Mucosa of gallbladder (tissue), 1 donor: Measurements from ENCODE around the gene GALNT11. TPM values are rescaled to one million over a fixed set of nuclear protein-coding genes. Genes with fewer than 3 reads are reported as not detected.

Source experiments
- DNase-seq: peaks from one replicate; pipeline ENCODE4 v3.0.0-alpha.2; 2020; ENCODE audit warnings: low spot score
- total RNA-seq: library from RNA; stranded (reverse); gene quantifications from one replicate; pipeline ENCODE4 v1.2.1, GENCODE V29; 2021
- donor health status: DM: no; HTN: no; CAD: no.

GALNT11 gene
- total RNA-seq, 1 donor from 2014 or later: 35.7 TPM

DNA sequence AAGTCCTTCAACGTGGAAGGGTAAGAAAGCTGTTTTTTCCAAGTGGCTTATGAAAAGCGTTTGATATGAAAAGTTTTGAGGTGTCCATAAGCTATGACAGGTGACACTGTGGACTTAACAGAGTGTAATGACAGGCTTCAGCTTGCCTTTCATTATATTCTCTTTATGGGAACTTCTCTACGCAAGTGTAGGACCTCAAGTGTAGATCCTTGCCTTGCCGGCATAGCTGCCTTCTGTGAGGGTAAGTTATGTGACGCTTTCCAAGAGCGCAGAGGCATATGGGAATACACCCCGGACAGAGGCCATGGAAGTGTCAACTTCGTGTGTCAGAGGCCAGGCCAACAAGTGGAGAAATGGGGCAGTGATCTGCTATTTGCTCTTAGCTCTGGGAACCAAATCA is 91.9 kb downstream of the GALNT11 start:
- DNase-seq: no peak

DNA sequence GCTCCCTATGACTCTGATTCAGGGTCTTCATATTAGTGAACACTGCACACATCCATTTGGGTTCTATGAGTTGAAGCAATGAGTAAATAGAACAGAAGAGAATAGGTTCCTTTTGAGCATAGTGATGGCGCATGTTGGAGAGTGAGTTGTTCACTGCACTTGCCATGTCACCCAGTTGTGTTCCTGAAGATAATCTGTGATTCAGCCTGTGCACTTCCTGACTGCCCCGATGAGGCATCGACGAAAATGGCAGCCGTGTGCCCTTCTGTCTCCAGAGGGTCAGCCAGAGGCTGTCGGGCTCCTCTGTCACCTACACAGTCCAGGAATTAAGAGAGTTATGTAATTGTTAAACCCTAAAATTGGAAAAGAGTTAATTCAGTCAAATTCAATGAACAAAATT is 94.7 kb downstream of the GALNT11 start:
- DNase-seq: no peak

DNA sequence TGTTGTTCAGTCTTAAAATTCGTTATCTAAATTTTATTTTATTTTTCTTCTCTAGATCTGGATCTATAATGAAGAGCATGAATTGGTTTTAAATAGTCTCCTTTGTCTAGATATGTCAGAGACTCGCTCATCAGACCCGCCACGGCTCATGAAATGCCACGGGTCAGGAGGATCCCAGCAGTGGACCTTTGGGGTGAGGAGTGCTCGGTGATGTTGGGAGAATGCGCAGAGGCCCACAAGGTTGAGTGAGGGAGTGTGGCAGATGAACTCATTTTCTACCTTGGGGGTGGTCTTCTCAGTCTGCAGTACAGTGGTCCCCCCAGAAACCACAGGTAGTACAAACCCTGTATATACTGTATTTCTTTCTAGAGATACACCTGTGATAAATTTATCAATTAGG is 95.3 kb downstream of the GALNT11 start:
- no peak for DNase-seq

DNA sequence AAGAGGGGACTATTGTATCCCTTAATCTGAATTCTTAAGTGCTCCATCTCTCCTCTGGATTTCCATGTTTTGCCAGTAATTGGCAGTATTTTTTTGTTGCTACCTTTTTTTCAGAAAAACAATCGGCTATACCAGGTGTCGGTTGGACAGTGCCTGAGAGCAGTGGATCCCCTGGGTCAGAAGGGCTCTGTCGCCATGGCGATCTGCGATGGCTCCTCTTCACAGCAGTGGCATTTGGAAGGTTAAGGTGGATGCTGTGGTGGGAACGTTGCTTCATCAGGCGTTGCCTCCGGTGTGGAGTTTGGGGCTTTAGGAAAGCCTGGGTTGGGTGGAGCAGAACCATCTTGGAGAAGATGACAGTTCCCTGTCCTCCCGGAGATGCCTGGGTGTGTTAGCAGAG is 96.0 kb downstream of the GALNT11 start:
- no peak for DNase-seq

DNA sequence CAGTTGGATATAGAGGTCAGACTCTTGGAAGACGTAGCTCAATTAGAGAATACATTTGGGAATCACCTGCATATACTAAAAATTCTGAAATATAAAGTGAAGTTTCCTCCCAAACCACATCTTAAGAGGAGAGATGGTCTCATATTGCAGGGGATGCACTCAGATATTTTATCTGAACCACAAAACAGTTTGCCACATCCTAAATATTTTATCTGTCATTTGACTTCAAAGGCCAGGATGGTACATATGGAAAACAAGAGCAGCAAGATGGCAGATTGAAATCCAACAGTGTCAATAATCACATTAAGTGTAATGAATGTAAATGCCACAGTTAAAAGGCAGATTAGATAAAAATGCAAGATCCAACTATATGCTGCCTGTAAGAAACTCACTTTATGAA is 97.1 kb downstream of the GALNT11 start:
- no peak for DNase-seq

DNA sequence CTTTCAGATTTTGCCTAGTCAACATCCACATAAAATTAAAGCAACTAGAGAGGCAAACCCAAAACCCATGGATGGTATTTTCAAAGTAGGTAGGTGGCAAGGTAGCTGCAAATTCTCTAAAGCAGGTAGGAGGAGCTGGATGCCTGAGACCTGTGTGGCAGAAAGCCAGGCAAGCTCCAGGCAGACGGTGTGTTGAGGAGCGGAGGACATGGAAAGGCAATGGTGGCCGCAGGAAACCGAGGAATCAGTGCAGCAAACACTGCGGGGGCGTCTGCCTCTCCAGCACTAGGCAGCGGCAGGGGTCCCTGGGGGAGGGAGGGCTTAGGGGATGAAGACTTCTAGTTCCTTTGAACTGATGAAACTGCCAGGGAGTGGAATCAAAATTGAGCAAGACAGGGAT is 101.3 kb downstream of the GALNT11 start:
- no peak for DNase-seq

DNA sequence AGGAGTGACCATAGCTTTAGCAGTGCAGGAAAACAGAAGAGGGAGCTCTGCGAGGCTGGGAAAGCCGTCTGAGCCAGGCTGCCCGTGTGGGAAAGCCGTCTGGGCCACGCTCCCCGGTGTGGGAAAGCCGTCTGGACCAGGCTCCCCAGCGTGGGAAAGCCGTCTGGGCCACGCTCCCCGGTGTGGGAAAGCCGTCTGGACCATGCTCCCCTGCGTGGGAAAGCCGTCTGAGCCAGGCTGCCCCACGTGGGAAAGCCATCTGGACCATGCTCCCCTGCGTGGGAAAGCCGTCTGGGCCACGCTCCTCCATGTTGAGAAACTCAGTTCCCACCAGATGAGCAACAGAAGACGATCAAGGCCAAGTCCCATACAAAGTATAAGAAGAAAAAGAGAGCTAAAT is 101.8 kb downstream of the GALNT11 start:
- no peak for DNase-seq

DNA sequence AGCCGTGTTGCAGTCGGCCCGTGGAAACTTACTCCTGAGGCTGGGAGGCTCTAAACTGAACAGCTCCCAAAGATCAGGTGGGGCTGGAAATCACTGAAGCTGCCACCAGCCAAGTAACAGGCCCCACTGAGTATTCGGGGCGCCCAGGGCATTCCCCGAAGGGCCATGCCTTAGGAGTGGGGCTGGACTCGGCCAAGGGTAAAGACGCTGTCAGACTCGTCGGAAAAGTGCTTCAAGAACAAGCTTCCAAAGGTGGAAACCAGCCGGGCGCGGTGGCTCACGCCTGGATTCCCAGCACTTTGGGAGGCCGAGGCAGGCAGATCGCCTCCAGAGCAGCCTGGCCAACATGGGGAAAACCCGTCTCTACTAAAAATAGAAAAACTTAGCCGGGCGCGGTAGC is 102.8 kb downstream of the GALNT11 start:
- no peak for DNase-seq

DNA sequence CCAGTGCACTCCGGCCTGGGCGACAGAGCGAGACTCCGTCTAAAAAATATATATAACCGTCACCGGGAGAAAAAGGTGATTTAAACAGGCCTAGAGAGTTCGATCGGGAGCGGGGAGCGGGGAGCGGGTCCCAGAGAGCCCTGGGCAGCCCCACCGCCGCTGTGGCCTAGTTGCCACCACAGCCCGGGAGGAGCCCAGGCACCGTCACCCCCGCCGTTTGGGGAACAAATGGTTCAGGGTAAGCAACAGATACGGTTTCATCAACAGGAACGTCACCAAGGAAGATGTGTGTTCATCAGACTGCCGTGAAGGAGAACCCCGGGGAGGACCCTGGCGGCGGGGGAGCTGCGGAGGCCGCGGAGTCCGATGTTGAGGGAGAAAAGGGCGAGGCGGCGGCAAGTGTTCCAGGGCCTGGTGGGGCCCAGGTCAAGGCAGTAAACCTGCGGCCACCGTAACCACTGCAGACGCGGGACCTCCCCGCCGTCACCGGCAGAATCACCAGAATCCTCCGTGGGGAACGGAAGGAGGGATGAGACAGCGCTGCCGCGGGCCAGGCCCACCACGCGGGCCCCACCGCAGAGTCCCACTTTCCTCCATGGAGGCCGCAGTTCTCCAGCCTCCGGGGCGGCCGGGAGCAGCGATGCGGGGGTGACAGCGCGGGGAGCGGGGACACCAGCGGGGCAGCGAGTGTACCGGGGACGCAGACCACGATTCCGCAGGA is 103.4 kb downstream of the GALNT11 start:
- DNase-seq: no peak

DNA sequence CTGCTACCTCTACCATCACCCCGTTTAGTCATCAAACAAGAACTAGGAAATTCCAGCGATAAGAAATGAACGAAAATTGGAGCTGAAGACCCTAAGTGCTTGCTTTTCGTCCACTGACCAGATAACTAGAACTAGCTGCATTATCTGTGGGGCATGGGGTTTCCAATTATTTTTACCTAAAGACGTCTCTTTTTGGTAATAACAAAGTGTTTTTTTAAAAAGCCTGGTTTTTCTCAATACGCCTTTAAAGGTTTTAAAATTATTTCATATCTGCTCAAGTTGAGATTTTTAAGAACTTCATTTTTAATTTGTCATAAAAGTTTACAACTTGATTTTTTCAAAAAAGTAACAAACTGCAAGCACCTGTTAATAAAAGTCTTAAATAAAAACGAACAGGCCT is 104.2 kb downstream of the GALNT11 start:
- DNase-seq: no peak

DNA sequence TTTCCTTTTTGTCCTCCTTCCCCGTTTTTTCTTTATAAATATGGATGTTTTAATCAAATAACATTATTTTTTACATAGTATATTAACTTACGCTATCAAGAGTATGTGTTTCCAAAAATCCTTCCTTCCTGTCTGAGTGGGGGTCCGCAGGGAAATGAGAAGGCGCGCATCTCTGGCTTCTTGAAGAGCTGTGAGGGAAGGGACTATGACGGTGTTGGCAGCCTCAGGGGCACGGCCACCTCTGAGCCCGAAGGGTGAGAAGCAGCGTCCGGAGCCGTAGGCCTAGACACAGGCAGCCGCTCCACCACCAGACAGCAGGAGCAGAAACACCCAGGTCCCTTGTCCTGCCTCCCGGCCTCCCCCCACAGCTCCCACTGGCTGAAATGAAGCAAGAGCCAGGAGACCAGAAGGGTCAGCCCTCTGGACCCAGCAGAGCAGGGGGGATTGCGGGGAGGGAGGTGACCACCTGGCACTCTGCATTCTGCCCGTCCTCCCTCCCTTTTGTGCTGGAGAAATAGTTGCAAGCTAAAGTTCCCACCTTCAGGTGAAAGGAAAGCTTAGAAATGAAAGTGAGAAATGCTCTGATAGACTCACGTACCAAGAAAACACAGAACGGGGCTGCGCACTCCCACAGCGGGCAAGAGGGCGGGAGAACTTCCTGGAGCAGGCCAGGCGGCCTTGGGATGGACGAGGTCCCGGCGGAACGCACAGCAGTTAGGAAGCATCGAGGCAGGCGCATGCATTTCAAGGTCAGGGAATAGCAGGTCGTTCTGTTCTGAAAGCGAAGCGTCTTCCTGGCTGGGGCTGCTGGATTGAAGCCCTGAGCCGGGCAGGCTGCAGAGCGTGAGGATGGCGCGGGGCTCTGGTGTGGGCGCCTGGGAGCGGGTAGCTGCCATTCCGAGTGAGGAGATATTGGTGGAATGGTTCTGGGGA is 105.5 kb downstream of the GALNT11 start:
- no peak for DNase-seq

DNA sequence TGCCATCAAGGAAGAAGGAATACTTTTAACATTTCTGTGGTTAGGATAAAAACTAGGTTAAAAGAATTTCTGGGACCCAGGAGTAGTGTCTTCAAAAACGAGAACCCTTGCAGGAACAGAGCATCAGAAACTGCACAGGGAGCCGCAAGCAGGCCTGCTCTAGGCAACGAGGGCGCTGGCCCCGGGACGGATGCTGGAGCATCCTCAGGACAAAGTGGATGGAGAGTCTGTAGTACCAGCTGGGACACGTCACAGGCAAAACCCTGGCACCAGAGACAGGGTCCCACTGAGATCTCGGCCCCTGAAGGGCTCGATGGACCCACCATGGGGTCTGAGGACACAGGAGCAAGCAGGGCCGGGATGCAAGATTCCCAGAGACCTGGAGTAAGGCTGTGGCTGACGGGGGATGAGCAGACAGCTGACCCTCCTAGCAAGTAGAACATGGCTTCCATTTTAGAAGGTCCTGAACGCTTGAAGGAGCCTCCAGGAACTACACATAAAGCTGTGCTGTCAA is 106.6 kb downstream of the GALNT11 start:
- no peak for DNase-seq

DNA sequence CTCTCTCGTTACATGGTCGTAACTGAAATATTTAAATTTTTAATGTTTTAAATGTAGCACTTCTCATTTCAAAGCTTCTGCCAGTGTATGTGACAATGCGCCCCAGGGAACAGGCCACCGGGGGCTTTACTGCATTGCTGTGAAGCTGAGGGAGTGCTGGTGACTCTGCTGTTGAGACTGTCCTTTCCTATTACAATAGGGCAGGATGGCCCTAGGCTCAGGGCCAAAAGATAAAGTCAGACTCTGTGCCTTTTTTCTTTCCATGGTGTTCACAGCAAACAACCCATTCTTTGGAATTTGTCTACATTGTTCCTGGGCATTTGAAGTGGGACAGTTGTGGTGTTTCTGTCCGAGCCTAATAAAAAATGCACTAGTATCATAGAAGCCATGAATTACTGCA is 107.3 kb downstream of the GALNT11 start:
- DNase-seq: no peak

DNA sequence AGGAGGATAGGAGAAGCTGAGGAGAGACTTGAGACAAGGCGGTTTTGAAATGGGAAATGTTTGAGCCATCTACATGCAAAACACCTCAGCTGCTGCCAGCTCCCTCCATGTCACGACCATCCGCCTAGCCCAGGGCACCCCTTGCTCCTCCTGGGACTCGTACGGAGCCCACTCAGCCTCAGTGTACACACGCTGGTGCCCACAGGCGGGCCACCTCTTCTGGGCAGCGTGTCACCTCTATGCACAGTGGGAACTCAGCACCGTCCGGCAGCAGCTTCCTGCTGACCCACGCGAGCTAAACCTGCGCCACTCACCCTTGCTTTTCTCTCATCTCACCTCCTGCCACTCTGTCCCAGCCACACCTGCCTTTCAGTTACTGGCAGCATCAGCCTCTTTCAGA is 108.3 kb downstream of the GALNT11 start:
- DNase-seq: no peak

DNA sequence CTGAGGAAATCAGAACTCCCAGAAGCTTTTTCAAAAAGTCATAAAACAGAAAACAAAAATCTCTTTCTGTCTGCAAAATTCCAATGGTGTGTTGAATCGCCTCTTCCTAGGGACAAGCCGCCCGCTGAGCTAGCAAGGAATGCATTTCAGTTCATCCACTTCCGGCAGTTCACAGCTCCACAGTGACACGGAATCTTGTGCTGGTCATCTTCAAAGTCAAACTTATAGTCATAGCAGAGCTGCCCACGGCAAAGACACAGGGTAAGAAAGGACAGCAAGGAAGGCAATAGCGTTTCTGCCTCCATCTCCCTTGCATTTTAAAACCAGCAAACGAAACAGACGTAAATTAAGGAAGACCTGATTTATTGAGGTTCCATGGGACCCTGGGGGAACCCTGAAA is 111.2 kb downstream of the GALNT11 start:
- DNase-seq: peak; percentile 26

DNA sequence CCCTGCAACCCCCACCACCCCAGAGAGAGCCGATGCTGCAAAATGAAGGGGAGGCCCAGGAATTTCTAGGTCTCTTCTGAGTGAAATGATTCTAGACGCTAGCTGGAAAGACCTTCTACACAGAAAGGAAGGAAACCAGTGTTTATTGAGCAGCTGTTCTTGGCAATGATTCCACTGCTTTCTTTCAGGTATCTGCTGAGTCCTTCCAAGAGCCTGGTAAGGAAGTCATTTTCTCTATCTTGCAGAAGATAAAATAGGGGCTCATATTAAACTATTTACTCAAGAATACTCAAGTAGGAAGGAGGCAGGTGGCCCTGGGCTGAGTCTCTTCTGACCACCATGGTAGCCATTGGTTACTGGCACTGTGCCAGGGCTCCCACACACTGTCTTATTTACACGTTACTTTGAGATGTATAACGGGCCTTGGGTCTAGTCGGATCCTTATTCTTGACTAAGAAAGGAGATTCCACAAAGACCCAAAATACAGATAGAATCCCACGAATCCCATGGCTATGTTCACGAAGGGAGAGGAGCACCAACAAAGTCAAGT is 112.1 kb downstream of the GALNT11 start:
- no peak for DNase-seq

DNA sequence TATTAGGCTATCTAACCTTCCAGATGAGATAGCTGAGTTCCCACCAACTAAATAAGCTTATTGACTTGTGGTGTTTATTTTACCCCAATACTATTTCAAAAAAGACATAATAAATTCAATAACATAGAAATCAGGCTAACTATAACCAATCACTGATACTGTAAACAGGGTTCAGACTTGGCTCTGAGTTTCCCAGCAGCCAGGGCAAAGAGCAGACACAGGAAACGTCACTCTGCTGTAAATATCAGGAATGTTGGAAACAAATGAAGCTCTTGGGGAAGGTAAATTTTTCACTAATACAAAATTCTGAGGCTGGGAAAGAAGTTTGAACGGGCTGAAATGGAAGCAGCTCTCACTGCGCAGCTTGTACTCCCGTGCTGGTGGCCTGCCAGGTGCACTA is 114.6 kb downstream of the GALNT11 start:
- no peak for DNase-seq

DNA sequence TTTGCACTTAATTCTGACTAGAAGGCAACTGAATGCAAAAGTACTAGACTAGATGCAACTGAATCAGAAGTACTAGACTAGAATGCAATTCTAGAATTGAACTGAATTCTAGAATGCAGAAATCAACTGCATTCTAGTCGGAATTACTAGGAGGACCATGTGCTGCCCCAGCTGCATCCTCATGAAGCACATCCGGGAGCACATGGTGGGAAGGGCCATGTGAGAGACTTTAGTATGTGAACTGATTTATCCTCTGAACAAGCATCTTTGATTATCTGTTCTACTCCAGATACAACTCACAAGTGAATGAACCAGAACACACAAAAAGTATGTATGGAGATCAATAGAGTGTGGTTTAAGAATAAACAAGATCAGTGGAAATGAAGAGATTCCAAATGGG is 115.1 kb downstream of the GALNT11 start:
- DNase-seq: no peak

DNA sequence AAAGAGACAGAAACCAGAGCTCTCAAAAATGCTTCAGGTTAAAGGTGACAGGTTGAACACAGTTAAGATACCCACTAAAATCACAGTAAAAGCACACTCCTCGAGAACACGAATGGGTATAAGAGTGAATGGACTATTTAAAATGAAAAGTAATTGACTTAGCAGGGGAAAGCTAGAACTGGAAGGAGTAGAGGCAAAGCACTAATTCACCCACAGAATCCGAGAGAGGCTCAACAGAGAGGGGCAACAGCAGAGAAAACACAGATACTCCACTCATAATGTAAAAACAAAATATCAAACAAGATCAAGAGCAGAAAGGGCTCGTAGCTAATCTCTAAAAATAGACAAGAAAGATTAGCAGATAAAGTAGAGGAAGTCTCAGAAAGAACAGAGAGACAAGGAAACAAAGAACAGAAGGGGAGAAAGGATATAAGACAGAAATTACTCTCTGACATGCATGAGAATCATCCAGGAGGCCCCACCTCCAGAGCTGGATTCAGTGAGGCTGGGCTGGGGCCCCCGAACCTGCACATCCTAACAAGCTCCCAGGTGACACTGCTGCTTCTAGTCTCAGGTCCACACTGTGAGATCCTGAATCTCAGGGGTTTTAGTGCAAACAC is 117.6 kb downstream of the GALNT11 start:
- DNase-seq: no peak

DNA sequence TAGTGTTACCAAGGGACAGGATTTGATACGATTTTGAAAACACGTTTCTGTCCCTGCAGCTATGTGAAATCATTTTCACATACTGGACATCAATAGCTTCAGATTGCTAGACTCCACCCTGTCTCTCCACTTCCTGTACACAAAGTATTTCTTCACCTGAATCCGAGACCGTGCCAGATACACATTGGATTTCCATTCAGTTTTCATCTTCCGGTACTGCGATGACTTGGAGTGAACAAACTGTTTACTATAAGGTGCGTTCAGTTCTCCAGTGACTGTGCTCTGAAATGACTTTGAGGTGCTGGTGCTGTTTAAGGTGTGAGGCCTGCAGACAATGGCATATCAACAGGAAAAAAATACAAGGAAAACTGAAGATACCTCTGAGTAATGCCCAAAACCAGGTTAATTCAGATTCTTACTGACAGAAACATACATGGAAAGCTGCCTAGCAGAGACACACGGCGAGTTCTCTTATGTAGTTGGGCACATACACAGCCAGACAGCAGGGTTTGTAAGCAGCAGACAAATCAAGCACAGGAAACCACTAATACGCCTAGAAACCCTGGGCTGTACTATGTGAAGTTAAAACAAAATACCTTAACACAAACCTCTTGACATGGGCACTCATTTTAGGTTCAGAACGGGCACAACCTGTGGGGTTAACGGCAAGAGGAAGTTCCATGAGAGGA is 119.2 kb downstream of the GALNT11 start:
- DNase-seq: no peak

DNA sequence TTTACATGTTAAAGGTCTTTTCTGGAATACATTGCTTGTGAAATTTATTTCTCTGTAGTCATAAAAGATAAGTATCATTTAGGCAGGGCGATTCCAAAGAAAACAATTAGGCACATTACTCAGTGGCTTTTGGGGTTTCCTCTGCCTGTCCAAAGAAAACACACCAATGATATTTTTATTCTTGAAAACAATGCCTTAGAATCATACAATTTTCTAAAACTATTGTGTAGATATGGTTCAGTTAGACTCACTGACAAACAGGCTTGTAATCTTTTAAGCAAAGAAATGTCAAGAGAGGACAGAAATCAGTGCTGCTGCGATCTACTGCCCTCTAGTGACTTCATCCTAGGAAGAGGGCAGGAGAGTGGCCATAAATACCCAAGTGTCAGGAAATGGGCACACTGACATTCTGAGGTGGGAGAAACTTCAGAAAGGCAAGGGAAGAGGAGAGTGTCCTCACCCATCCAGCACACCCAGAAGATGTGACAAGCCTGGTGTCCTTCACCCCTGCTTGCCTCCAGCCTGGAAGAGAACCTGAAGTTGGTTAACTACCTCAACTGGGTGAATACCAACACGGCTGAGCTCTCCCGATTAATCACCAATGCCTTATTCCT is 120.5 kb downstream of the GALNT11 start:
- DNase-seq: no peak
